NT2/D1 (cell line): ENCODE measurements around the gene CSTF1.

Source experiments
- SUZ12 ChIP-seq: IDR thresholded peaks from 2 replicates; pipeline ENCODE4 v1.6.1; 2011; ENCODE audit not compliant: insufficient read length, insufficient read depth; ENCODE audit errors: extremely low read depth
- YY1 ChIP-seq: IDR thresholded peaks from 2 replicates; pipeline ENCODE4 v1.6.1; 2011; ENCODE audit not compliant: insufficient read length, insufficient read depth
- ZNF274 ChIP-seq: IDR thresholded peaks from 2 replicates; pipeline ENCODE4 v1.6.1; 2011; ENCODE audit warnings: mild to moderate bottlenecking, low read depth, low read length

- TF ChIP-seq ZNF274 (no peak), SUZ12 (no peak), YY1 (no peak)
These were observed 36.0 kb downstream of the CSTF1 start for GRCh38 chr20:56428410-56428809.
